ENCODE data around the gene ELMOD3.
"Not testable (repeated sequence)": the region's sequence is repeated elsewhere in the genome, so short reads cannot be mapped to it uniquely, and the experiment has no call there.

The ELMOD3 gene

DNA sequence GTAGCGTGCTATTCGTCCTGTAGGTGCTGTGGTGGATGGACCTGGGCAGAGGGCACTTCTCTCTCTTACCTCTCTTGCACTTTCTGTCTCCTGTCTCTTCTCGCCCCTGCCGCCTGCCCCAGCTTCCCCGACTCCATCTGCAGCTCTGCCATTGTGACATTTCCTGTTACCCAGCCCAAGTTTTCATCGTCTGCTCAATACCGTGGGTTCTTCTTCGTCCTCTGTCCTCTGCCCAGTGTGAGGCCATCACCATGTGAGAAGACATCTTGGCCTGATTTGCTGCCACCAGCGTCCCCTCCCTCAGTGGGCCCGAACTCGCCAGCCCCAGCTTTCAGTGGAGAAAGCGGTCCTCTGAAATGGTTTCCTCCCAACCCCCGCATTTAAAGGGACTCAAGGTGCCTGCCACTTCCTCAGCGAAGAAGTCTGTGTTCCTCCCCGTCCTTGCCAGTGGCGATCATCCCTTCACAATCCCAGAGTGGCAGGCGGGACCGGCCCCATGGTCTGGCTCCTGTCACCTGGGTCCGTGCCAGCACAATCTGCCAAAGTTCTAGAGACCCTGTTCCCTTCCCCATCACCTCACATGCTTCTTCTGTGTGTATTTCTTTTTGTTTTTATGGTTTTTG, 44.8 kb upstream of the ELMOD3 start:
- TF ChIP-seq, protein P1, sequence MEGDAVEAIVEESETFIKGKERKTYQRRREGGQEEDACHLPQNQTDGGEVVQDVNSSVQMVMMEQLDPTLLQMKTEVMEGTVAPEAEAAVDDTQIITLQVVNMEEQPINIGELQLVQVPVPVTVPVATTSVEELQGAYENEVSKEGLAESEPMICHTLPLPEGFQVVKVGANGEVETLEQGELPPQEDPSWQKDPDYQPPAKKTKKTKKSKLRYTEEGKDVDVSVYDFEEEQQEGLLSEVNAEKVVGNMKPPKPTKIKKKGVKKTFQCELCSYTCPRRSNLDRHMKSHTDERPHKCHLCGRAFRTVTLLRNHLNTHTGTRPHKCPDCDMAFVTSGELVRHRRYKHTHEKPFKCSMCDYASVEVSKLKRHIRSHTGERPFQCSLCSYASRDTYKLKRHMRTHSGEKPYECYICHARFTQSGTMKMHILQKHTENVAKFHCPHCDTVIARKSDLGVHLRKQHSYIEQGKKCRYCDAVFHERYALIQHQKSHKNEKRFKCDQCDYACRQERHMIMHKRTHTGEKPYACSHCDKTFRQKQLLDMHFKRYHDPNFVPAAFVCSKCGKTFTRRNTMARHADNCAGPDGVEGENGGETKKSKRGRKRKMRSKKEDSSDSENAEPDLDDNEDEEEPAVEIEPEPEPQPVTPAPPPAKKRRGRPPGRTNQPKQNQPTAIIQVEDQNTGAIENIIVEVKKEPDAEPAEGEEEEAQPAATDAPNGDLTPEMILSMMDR (IDR thresholded peaks at IDR 0.05), result no peak
- H3K4me3 ChIP-seq (ENCODE audit: low read depth in 1 of 2, low read length in 1 of 2), result peak overlapping the region; percentile 43 to 48
- peaks cover 23 to 34% of the 10 kb centered on the region in 2 experiments for H3K4me1 ChIP-seq (ENCODE audit: control insufficient read depth in 1 of 2, insufficient read depth in 1 of 2, low read depth in 1 of 2, low read length in 1 of 2)
- H3K27me3 ChIP-seq, result peaks cover 8% of the 10 kb centered on the region
- peaks cover 43% of the 10 kb centered on the region for H3K36me3 ChIP-seq
- H3K9me3 ChIP-seq, result no peaks in the 10 kb centered on the region
- H3K27ac ChIP-seq, result peak overlapping the region; percentile 87

DNA sequence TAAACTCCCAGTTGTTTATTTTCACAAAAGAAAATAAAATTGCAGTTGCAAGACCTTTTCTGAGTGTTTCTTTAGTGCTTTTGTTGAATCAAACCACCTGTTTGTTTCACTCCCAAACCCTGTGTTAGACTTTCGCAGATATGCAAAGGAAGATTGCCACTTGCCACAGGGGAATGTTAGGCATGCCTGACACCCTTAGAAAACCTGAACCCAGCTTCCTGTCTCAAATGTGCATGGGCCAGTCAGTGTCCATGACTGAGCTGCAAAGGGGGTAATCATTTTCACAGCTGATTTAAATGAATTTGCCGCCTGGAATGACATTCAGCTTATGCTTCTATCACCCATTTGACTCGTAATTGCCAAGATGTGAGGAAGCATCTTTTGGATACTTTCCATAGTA, 44.2 kb upstream of the ELMOD3 start:
- TF ChIP-seq, protein P1 (IDR thresholded peaks at IDR 0.05), result no peak
- Histone ChIP-seq H3K4me1 (ENCODE audit: control insufficient read depth in 1 of 2, insufficient read depth in 1 of 2, low read depth in 1 of 2, low read length in 1 of 2) (peaks cover 23 to 34% of the 10 kb centered on the region in 2 experiments), H3K36me3 (peaks cover 48% of the 10 kb centered on the region), H3K9me3 (no peaks in the 10 kb centered on the region), H3K4me3 (ENCODE audit: low read depth in 1 of 2, low read length in 1 of 2) (peak overlapping the region; percentile 43 to 48), H3K27ac (peak overlapping the region; percentile 87), H3K27me3 (peaks cover 3% of the 10 kb centered on the region)

DNA sequence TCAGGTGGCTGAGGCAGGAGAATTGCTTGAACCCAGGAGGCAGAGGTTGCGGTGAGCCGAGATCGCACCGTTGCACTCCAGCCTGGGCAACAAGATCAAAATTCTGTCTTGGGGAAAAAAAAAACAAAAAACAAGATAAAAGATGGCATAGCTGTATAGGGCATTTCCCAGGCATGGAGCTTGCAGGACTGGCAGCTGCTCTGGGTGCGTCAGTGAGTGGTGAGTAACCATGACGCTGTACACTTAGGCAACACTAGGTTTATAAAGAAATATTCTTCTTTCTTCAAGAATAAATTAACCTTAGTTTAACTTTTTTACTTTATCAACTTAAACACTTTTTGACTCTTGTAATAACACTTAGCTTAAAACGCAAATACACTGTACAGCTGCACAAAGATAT, 42.2 kb upstream of the ELMOD3 start:
- no peak overlapping the region for H3K4me3 ChIP-seq (ENCODE audit: low read depth in 1 of 2, low read length in 1 of 2)
- H3K4me1 ChIP-seq (ENCODE audit: control insufficient read depth in 1 of 2, insufficient read depth in 1 of 2, low read depth in 1 of 2, low read length in 1 of 2), result peaks cover 23 to 28% of the 10 kb centered on the region in 2 experiments
- H3K27me3 ChIP-seq, result no peaks in the 10 kb centered on the region
- no peak overlapping the region for H3K27ac ChIP-seq
- peaks cover 61% of the 10 kb centered on the region for H3K36me3 ChIP-seq
- no peaks in the 10 kb centered on the region for H3K9me3 ChIP-seq
- TF ChIP-seq, protein P1 (IDR thresholded peaks at IDR 0.05), result no peak

DNA sequence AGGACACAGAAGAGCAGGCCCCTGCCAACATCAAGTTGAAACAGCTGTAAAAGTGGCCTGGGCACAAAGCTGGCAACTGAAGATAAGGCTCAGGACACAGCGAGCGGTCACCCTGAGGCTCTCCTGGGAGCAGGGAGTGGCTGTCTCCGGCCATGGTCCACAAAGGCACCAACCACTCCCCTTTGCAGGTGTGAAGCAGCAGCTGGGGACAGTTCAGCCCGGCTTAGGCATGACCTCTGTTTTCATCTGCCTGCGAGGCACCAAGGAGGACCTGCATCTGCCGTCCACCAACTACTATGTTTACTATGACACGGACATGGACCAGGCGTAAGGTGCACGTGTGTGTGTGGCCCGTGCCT, 39.7 kb upstream of the ELMOD3 start:
- H3K36me3 ChIP-seq, result peaks cover 79% of the 10 kb centered on the region
- H3K27ac ChIP-seq, result peak overlapping the region; percentile 40
- no peaks in the 10 kb centered on the region for H3K27me3 ChIP-seq
- H3K4me1 ChIP-seq (ENCODE audit: control insufficient read depth in 1 of 2, insufficient read depth in 1 of 2, low read depth in 1 of 2, low read length in 1 of 2), result peaks cover 22 to 27% of the 10 kb centered on the region in 2 experiments
- no peaks in the 10 kb centered on the region for H3K9me3 ChIP-seq
- TF ChIP-seq, protein P1 (IDR thresholded peaks at IDR 0.05), result no peak
- no peak overlapping the region for H3K4me3 ChIP-seq (ENCODE audit: low read depth in 1 of 2, low read length in 1 of 2)

DNA sequence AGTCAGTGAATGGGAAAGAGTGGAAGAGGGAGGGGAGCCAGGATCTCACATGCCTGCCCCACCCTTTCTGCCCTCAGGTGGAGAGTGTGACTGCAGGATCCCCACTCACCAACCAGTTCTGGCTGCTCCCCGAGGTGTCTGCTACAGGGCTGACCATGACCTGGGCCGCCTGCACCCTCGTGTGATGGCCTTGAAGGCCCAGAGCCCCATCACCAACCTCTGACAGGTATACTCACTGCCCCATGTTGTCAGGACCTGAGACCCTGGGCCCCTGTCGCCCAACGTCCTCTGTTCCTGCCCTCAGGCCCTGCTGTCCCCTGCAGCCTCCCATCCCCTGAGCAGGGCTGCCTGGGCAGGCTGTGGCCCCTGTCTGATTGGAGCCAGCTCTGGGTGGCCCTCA, 38.6 kb upstream of the ELMOD3 start:
- H3K9me3 ChIP-seq; H3K27ac ChIP-seq; H3K4me3 ChIP-seq (ENCODE audit: low read depth in 1 of 2, low read length in 1 of 2); H3K27me3 ChIP-seq: not testable (repeated sequence)
- Histone ChIP-seq H3K36me3 (peaks cover 88% of the 10 kb centered on the region), H3K4me1 (ENCODE audit: control insufficient read depth in 1 of 2, insufficient read depth in 1 of 2, low read depth in 1 of 2, low read length in 1 of 2) (peaks cover 26 to 30% of the 10 kb centered on the region in 2 experiments)

DNA sequence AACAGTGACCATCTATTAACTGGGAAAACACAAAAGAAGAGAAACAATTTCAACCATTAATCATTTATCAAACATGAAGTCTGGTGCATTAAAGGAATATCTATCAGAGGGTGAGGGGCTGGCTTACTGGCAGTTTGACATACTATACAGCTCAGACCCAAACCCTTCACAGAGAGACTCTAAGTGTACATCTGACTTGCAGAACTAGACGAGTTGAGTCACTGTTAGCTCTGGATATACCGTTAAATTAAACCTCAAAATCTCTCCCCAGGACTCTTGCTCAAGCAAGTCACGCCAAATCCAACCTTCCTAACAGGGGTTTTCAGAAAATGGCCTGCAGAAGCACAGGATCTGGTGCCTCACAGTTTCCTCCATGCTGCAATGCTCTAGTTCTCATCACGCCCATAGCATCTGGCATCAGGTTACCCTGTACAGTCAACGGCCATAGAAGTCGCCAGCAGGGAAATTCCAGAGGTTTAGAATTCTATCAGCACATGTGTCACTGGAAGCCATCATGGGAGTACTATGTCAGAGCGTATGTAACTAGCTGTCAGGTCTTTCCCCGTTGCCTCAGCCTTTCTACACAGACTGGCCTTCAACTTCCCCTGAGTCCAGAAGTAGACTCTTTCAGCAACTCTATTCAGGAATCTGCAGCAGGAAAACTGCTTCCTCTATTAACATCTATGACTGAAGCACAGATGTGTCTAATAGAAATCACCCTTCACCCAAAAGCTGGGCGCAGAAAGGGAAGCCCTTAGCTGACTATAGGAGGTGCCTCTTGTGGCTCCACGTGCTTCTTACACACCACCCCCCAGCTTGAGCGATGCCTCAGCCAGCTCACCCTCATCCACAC, 36.1 kb upstream of the ELMOD3 start:
- Histone ChIP-seq H3K36me3 (peaks cover 90% of the 10 kb centered on the region), H3K9me3 (no peaks in the 10 kb centered on the region), H3K4me3 (ENCODE audit: low read depth in 1 of 2, low read length in 1 of 2) (no peak overlapping the region), H3K27me3 (no peaks in the 10 kb centered on the region), H3K27ac (peak overlapping the region; percentile 70), H3K4me1 (ENCODE audit: control insufficient read depth in 1 of 2, insufficient read depth in 1 of 2, low read depth in 1 of 2, low read length in 1 of 2) (peaks cover 51 to 54% of the 10 kb centered on the region in 2 experiments)
- TF ChIP-seq, protein P1 (IDR thresholded peaks at IDR 0.05), result no peak

Measured in neutrophil (primary cell).